Astrocyte (in vitro differentiated cells and primary cell): ENCODE measurements around the gene CD4.

Source experiments
- EZH2 ChIP-seq: IDR thresholded peaks from 2 replicates; pipeline ENCODE4 v1.6.1; 2012; ENCODE audit warnings: mild to moderate bottlenecking, low read length, inconsistent platforms; ENCODE audit not compliant: insufficient read depth
- TF ChIP-seq, protein P1 (sequence below): IDR thresholded peaks from 2 replicates; pipeline ENCODE4 v1.5.1; 2011; ENCODE audit warnings: low read depth, mild to moderate bottlenecking, inconsistent platforms, low read length, moderate library complexity; ENCODE audit not compliant: insufficient read depth

DNA sequence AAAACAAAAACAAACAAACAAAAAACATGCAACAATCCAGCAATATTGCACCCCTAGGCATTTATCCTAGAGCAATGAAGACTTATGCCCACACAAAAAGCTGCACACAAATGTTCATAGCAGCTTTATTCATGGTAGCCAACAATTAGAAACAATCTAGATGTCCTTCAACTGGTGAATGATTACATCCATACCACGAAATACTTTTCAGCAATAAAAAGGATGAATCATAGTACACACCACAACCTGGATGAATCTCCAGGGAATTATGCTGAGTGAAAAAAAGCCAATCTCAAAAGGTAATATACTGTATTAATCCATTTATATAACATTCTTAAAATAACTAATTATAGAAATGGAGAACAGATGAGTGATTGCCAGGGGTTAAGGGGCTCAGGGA is 17.8 kb downstream of the CD4 start:
- TF ChIP-seq, protein P1, sequence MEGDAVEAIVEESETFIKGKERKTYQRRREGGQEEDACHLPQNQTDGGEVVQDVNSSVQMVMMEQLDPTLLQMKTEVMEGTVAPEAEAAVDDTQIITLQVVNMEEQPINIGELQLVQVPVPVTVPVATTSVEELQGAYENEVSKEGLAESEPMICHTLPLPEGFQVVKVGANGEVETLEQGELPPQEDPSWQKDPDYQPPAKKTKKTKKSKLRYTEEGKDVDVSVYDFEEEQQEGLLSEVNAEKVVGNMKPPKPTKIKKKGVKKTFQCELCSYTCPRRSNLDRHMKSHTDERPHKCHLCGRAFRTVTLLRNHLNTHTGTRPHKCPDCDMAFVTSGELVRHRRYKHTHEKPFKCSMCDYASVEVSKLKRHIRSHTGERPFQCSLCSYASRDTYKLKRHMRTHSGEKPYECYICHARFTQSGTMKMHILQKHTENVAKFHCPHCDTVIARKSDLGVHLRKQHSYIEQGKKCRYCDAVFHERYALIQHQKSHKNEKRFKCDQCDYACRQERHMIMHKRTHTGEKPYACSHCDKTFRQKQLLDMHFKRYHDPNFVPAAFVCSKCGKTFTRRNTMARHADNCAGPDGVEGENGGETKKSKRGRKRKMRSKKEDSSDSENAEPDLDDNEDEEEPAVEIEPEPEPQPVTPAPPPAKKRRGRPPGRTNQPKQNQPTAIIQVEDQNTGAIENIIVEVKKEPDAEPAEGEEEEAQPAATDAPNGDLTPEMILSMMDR = no peak
- TF ChIP-seq EZH2 = no peak
